Fibroblast of lung (primary cell): ENCODE measurements around the gene NRP1. TPM values are rescaled to one million over a fixed set of nuclear protein-coding genes. Genes with fewer than 3 reads are reported as not detected.

Source experiments
- DNase-seq, 2 donors: peaks; one replicate each; pipeline versions ENCODE4 v3.0.0 to v3.0.0-alpha.2; 2010; ENCODE audit warnings: low read depth in 2 of 2
- H2AFZ ChIP-seq: 2 replicates; pipeline ENCODE4 v1.5.1; 2012; ENCODE audit warnings: low read length, control low read depth, inconsistent platforms
- H3K27ac ChIP-seq: 2 replicates; pipeline ENCODE4 v1.5.1; 2011; ENCODE audit warnings: low read length, control low read depth; ENCODE audit not compliant: insufficient read depth
- H3K27me3 ChIP-seq: 2 replicates; pipeline ENCODE4 v1.5.1; 2011; ENCODE audit warnings: mild to moderate bottlenecking, low read length; ENCODE audit not compliant: control insufficient read depth, insufficient read depth
- H3K36me3 ChIP-seq: 2 replicates; pipeline ENCODE4 v1.5.1; 2011; ENCODE audit warnings: low read length; ENCODE audit not compliant: control insufficient read depth, insufficient read depth
- H3K4me1 ChIP-seq: 2 replicates; pipeline ENCODE4 v1.5.1; 2011; ENCODE audit warnings: low read length; ENCODE audit not compliant: control insufficient read depth, insufficient read depth; ENCODE audit errors: extremely low read depth
- H3K4me2 ChIP-seq: 2 replicates; pipeline ENCODE4 v1.5.1; 2011; ENCODE audit warnings: low read length, control low read depth; ENCODE audit not compliant: insufficient read depth; ENCODE audit errors: extremely low read depth
- H3K4me3 ChIP-seq, 4 experiments: fragments of 200-600 bp in 1 of 4; sonication (generic) in 1 of 4; replicated peaks in 1 of 4; 2 replicates each; pipeline ENCODE4 v1.5.1; 2011 to 2016; ENCODE audit warnings: low read length in 4 of 4, low read depth in 3 of 4, mild to moderate bottlenecking in 3 of 4, control low read depth in 2 of 4, inconsistent platforms in 1 of 4, mixed read lengths in 1 of 4; ENCODE audit not compliant: insufficient read depth in 1 of 4; ENCODE audit errors: control extremely low read depth in 1 of 4
- H3K79me2 ChIP-seq: 2 replicates; pipeline ENCODE4 v1.5.1; 2012; ENCODE audit warnings: mild to moderate bottlenecking, low read length, inconsistent platforms; ENCODE audit not compliant: control insufficient read depth, insufficient read depth
- H3K9ac ChIP-seq: 2 replicates; pipeline ENCODE4 v1.5.1; 2011; ENCODE audit warnings: mild to moderate bottlenecking, low read length, control low read depth; ENCODE audit not compliant: insufficient read depth
- H3K9me3 ChIP-seq: 2 replicates; pipeline ENCODE4 v1.5.1; 2012; ENCODE audit warnings: low read depth, low read length; ENCODE audit not compliant: control insufficient read depth, insufficient read depth
- H4K20me1 ChIP-seq: 2 replicates; pipeline ENCODE4 v1.5.1; 2011; ENCODE audit warnings: low read length; ENCODE audit not compliant: control insufficient read depth, insufficient read depth; ENCODE audit errors: extremely low read depth
- EZH2 ChIP-seq: IDR thresholded peaks from 2 replicates; pipeline ENCODE4 v1.5.1; 2012; ENCODE audit warnings: low read length, control low read depth, mild to moderate bottlenecking; ENCODE audit errors: missing control alignments
- polyA plus RNA-seq, 2 donors: library from polyadenylated mRNA; depleted of rRNA in 1 of 2; stranded (reverse) in 1 of 2; unstranded in 1 of 2; fragments of >200 nt; gene quantifications; 2 replicates each; pipeline ENCODE4 v1.2.1, GENCODE V29; 2011 to 2012; ENCODE audit warnings: missing spikeins in 1 of 2
- total RNA-seq: library from RNA; depleted of rRNA; stranded (reverse); fragments of >200 nt; gene quantifications from 2 replicates; pipeline ENCODE4 v1.2.1, GENCODE V29; 2014
- TF ChIP-seq, protein P1 (sequence below), 2 donors: IDR thresholded peaks in 1 of 2; conservative IDR thresholded peaks in 1 of 2; 1 replicate in 1 of 2; 2 replicates in 1 of 2; pipeline ENCODE4 v1.5.1; 2011 to 2012; ENCODE audit warnings: low read length in 2 of 2, control low read depth in 1 of 2, inconsistent platforms in 1 of 2, low read depth in 1 of 2, mild to moderate bottlenecking in 1 of 2

NRP1 gene
- total and polyA plus RNA-seq, 2 donors (not counting 1 experiment from before 2014, with no cell fraction given), result 187 to 373 TPM

DNA sequence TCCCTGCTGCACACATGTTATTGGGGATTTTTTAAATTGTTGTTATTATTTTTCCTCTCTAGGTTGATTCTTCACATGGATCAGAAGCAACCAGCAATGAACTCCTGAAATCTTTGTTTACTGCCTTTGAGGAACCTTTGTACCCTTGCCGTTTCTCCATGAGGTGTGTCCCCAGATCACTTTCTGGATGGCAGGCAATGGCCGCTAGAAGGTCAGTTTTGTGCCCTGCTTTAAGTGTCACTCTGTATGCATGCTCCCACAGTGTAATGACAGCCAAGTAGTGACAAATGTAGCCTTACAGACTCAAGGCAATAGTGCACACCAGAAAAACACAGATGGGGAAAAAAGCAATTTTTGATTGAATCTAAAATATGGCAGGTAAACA is 47.7 kb upstream of the NRP1 start:
- peak overlapping the region in 1 of 4 experiments; percentile 12 for H3K4me3 ChIP-seq
- no peak for DNase-seq
- H3K79me2 ChIP-seq, result no peaks in the 10 kb centered on the region
- peak overlapping the region; percentile 63 for H3K4me2 ChIP-seq
- H3K9me3 ChIP-seq, result no peaks in the 10 kb centered on the region
- no peaks in the 10 kb centered on the region for H3K36me3 ChIP-seq
- no peaks in the 10 kb centered on the region for H3K27me3 ChIP-seq
- no peak overlapping the region for H2AFZ ChIP-seq
- no peaks in the 10 kb centered on the region for H4K20me1 ChIP-seq
- TF ChIP-seq, protein P1, sequence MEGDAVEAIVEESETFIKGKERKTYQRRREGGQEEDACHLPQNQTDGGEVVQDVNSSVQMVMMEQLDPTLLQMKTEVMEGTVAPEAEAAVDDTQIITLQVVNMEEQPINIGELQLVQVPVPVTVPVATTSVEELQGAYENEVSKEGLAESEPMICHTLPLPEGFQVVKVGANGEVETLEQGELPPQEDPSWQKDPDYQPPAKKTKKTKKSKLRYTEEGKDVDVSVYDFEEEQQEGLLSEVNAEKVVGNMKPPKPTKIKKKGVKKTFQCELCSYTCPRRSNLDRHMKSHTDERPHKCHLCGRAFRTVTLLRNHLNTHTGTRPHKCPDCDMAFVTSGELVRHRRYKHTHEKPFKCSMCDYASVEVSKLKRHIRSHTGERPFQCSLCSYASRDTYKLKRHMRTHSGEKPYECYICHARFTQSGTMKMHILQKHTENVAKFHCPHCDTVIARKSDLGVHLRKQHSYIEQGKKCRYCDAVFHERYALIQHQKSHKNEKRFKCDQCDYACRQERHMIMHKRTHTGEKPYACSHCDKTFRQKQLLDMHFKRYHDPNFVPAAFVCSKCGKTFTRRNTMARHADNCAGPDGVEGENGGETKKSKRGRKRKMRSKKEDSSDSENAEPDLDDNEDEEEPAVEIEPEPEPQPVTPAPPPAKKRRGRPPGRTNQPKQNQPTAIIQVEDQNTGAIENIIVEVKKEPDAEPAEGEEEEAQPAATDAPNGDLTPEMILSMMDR (conservative IDR thresholded peaks at IDR 0.05 in 1 of 2, IDR thresholded peaks at IDR 0.05 in 1 of 2; ENCODE audit: low read depth in 1 of 2, low read length in 2 of 2), result no peak
- TF ChIP-seq EZH2, result no peak
- no peak overlapping the region for H3K27ac ChIP-seq
- H3K4me1 ChIP-seq, result peaks cover 14% of the 10 kb centered on the region
- H3K9ac ChIP-seq, result no peak overlapping the region

DNA sequence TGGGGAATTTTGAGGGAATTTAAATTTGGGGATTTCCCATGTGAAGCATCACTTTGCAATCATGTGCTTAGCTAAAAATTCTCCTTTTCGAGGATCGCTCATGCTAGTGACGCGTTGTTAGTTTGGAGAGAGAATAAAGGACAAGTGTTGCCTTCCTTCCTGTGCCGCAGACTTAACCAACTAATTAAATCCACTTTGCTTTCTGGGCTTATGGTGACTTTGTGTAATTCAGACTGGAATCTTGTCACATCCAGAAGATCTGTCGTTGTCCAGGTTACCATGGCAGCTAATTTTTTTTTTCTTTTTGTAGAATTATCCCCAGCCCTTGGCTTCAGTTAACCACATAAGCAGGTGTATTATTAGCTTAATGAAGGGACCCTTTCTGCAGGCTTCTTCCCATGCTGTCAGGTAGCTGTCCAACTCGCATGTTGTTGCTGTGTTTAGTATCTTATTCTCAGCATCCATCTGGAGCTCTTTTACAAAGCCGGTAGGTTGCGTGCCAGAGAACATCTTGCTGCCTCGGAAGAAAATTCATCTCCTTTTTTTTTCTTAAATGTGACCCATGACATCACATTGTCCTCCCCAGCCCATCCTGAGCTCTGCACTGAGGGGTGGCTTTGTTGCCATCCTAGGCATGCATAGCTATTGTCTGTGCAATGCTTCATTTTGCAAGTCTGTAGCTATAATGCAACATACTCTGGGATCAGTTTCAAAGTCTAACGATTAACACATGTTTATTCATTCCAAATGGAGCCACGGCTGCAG is 47.2 kb upstream of the NRP1 start:
- Histone ChIP-seq H3K4me3 (no peak overlapping the region), H2AFZ (no peak overlapping the region), H3K79me2 (no peaks in the 10 kb centered on the region), H3K9ac (no peak overlapping the region), H3K27me3 (no peaks in the 10 kb centered on the region), H3K36me3 (no peaks in the 10 kb centered on the region), H3K9me3 (no peaks in the 10 kb centered on the region), H3K27ac (peak overlapping the region; percentile 56), H3K4me2 (peak overlapping the region; percentile 34), H3K4me1 (peaks cover 17% of the 10 kb centered on the region), H4K20me1 (no peaks in the 10 kb centered on the region)
- peak; percentile 73 to 87 for DNase-seq
- TF ChIP-seq, protein P1 (conservative IDR thresholded peaks at IDR 0.05 in 1 of 2, IDR thresholded peaks at IDR 0.05 in 1 of 2; ENCODE audit: low read depth in 1 of 2, low read length in 2 of 2), result no peak
- no peak for TF ChIP-seq EZH2

DNA sequence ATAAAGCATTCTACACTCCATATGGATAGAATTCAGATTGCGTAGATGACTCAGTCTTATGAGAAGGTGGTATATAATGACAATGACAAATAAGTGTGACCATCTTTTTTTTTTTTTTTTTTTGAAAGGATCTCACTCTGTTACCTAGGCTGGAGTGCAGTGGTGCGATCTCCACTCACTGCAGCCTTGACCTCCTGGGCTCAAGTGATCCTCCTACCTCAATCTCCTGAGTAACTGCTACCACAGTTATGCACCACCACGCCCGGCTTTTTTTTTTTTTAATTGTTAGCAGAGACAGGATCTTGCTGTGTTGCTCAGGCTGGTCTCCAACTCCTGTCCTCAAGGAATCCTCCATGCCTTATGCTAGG is 43.2 kb upstream of the NRP1 start:
- Histone ChIP-seq H3K4me1 (peaks cover 13% of the 10 kb centered on the region), H4K20me1 (no peaks in the 10 kb centered on the region), H2AFZ (no peak overlapping the region), H3K4me2 (peak overlapping the region; percentile 61), H3K9ac (no peak overlapping the region), H3K27ac (peak overlapping the region; percentile 82), H3K36me3 (no peaks in the 10 kb centered on the region), H3K27me3 (no peaks in the 10 kb centered on the region), H3K9me3 (no peaks in the 10 kb centered on the region), H3K4me3 (peak overlapping the region in 1 of 4 experiments; percentile 47), H3K79me2 (no peaks in the 10 kb centered on the region)
- peak; percentile 45 to 82 for DNase-seq
- TF ChIP-seq EZH2, result no peak
- TF ChIP-seq, protein P1 (conservative IDR thresholded peaks at IDR 0.05 in 1 of 2, IDR thresholded peaks at IDR 0.05 in 1 of 2; ENCODE audit: low read depth in 1 of 2, low read length in 2 of 2), result no peak
